Gastroesophageal sphincter (tissue), 4 donors: ENCODE data around the gene NKAIN4. TPM values are rescaled to one million over a fixed set of nuclear protein-coding genes. Genes with fewer than 3 reads are reported as not detected.

ENCODE experiments used
- ATAC-seq: fragments of 150-250 bp; one replicate; pipeline ENCODE4 v1.9.1; 2016; ENCODE audit warnings: mild to moderate bottlenecking, moderate library complexity
- H3K27ac ChIP-seq, 4 donors: fragments of 200-600 bp; sonication (generic) in 3 of 4; 1 replicate in 3 of 4; 2 replicates in 1 of 4; pipeline ENCODE4 v1.5.1; 2016 to 2019
- H3K27me3 ChIP-seq: fragments of 200-600 bp; sonication (generic); one replicate; pipeline ENCODE4 v1.5.1; 2019
- H3K36me3 ChIP-seq, 2 donors: fragments of 200-600 bp; sonication (generic); one replicate each; pipeline ENCODE4 v1.5.1; 2019; ENCODE audit warnings: control low read depth in 1 of 2
- H3K4me1 ChIP-seq, 3 donors: fragments of 200-600 bp; sonication (generic); 1 replicate in 2 of 3; 2 replicates in 1 of 3; pipeline ENCODE4 v1.5.1; 2016 to 2019; ENCODE audit warnings: control low read depth in 2 of 3
- H3K4me3 ChIP-seq, 2 donors: fragments of 200-600 bp; sonication (generic); one replicate each; pipeline ENCODE4 v1.5.1; 2019; ENCODE audit warnings: mild to moderate bottlenecking in 1 of 2, moderate library complexity in 1 of 2
- H3K9me3 ChIP-seq, 3 donors: fragments of 200-600 bp; sonication (generic); one replicate each; pipeline ENCODE4 v1.5.1; 2017 to 2019; ENCODE audit warnings: control low read depth in 2 of 3
- CTCF ChIP-seq, 4 experiments: fragments of 200-600 bp in 2 of 4; fragments of 450-650 bp in 2 of 4; sonication (generic) in 1 of 4; IDR thresholded peaks; one replicate each; pipeline ENCODE4 v1.5.1; 2017 to 2019; ENCODE audit warnings: antibody characterized with exemption in 4 of 4, mild to moderate bottlenecking in 2 of 4, moderate library complexity in 2 of 4
- EP300 ChIP-seq: sonication (generic); formaldehyde crosslinking; IDR thresholded peaks from one replicate; pipeline ENCODE4 v1.6.1; 2017; ENCODE audit warnings: antibody characterized with exemption, mild to moderate bottlenecking
- POLR2A ChIP-seq, 2 donors: fragments of 450-650 bp; IDR thresholded peaks; one replicate each; pipeline ENCODE4 v1.6.1; 2017; ENCODE audit warnings: antibody characterized with exemption in 2 of 2, mild to moderate bottlenecking in 2 of 2, moderate library complexity in 1 of 2
- POLR2AphosphoS5 ChIP-seq: sonication (generic); formaldehyde crosslinking; IDR thresholded peaks from one replicate; pipeline ENCODE4 v1.6.1; 2017; ENCODE audit warnings: antibody characterized with exemption
- WGBS, 2 donors: methylation state at CpG; one replicate each; pipeline ENCODE4 v1.1.5; 2018; ENCODE audit warnings: low coverage in 1 of 2; 5-methylcytosine and 5-hydroxymethylcytosine counted together
- total RNA-seq, 4 donors: library from RNA; depleted of rRNA; stranded (reverse); fragments of >200 nt; gene quantifications; one replicate each; pipeline ENCODE4 v1.1.0, GENCODE V29; 2016

The NKAIN4 gene
- total RNA-seq, 4 donors from 2014 or later = 2.3 TPM; not detected in 3

- WGBS, 2 donors = 100% methylated on average over 1 of the region's 7 CpGs; no CpG with 5 or more reads in 1 of the 2 donors
- H3K27me3 ChIP-seq = peaks cover 19% of the 10 kb centered on the region
- no peaks in the 10 kb centered on the region for H3K9me3 ChIP-seq
- H3K4me3 ChIP-seq = no peak overlapping the region
- peaks cover 0 to 23% of the 10 kb centered on the region in 2 donors for H3K36me3 ChIP-seq
- TF ChIP-seq EP300 (no peak), CTCF (IDR thresholded peaks at IDR 0.05) (no peak), POLR2AphosphoS5 (no peak), POLR2A (IDR thresholded peaks at IDR 0.05) (no peak)
- ATAC-seq = no peak
- H3K27ac ChIP-seq = no peak overlapping the region
- peaks cover 0 to 37% (median 12%) of the 10 kb centered on the region in 3 donors for H3K4me1 ChIP-seq
These were observed 36.6 kb downstream of the NKAIN4 start for GRCh38 chr20:63217706-63218105.

- peak overlapping the region in 3 of 4 donors; percentile 84 to 92 (median 90) for H3K27ac ChIP-seq
- WGBS, 2 donors = 37% methylated on average over 2 of the region's 13 CpGs; no CpG with 5 or more reads in 1 of the 2 donors
- ATAC-seq = no peak
- no peaks in the 10 kb centered on the region for H3K9me3 ChIP-seq
- H3K36me3 ChIP-seq = peaks cover 0 to 30% of the 10 kb centered on the region in 2 donors
- no peak for TF ChIP-seq POLR2A (IDR thresholded peaks at IDR 0.05)
- no peak for TF ChIP-seq CTCF (IDR thresholded peaks at IDR 0.05)
- no peak for TF ChIP-seq EP300
- H3K4me3 ChIP-seq = peak overlapping the region; percentile 41 to 96
- peaks cover 19% of the 10 kb centered on the region for H3K27me3 ChIP-seq
- peaks cover 0 to 45% (median 17%) of the 10 kb centered on the region in 3 donors for H3K4me1 ChIP-seq
These were observed 37.3 kb downstream of the NKAIN4 start for GRCh38 chr20:63216849-63217471.

GRCh38 chr20:63216041-63216848 lies 38.0 kb downstream of the NKAIN4 start, which contains the start of gene YTHDF1:
Gene YTHDF1 (minus strand): TSS chr20:63216131. CDS start chr20:63215892, 239 bp downstream.
- H3K4me1 ChIP-seq = peaks cover 0 to 52% (median 17%) of the 10 kb centered on the region in 3 donors
- ATAC-seq = peak; percentile 95

GRCh38 chr20:63215101-63216040 lies 38.9 kb downstream of the NKAIN4 start:
- peaks cover 0 to 61% (median 17%) of the 10 kb centered on the region in 3 donors for H3K4me1 ChIP-seq
- TF ChIP-seq CTCF (IDR thresholded peaks at IDR 0.05) (peak in 1 of 4 experiments; percentile 33), POLR2AphosphoS5 (no peak), POLR2A (IDR thresholded peaks at IDR 0.05) (no peak), EP300 (no peak)
- peaks cover 0 to 45% of the 10 kb centered on the region in 2 donors for H3K36me3 ChIP-seq
- WGBS, 2 donors = 6% methylated on average over 26 of the region's 81 CpGs; no CpG with 5 or more reads in 1 of the 2 donors
- H3K9me3 ChIP-seq = no peaks in the 10 kb centered on the region
- H3K27ac ChIP-seq = peak overlapping the region; percentile 35 to 92 (median 87)
- peak; percentile 40 for ATAC-seq
- peak overlapping the region; percentile 85 to 96 for H3K4me3 ChIP-seq
- H3K27me3 ChIP-seq = peaks cover 19% of the 10 kb centered on the region

More at GRCh38 chr20:63216041-63216848, 38.0 kb downstream of the NKAIN4 start, which contains the start of gene YTHDF1:
- peaks cover 19% of the 10 kb centered on the region for H3K27me3 ChIP-seq
- peak within 1 kb of the TSS; percentile 35 to 92 (median 87) for H3K27ac ChIP-seq
- H3K36me3 ChIP-seq = peaks cover 0 to 37% of the 10 kb centered on the region in 2 donors
- TF ChIP-seq POLR2A (IDR thresholded peaks at IDR 0.05) = peak; percentile 59 to 66
- TF ChIP-seq EP300 = no peak
- peak; percentile 84 for TF ChIP-seq POLR2AphosphoS5
- peak within 1 kb of the TSS; percentile 85 to 96 for H3K4me3 ChIP-seq
- no peaks in the 10 kb centered on the region for H3K9me3 ChIP-seq
- no CpG with 5 or more reads among the region's 96 CpGs for WGBS, 2 donors
